Renal cortical epithelial cell (primary cell): ENCODE data around the gene DOCK7. TPM values are rescaled to one million over a fixed set of nuclear protein-coding genes. Genes with fewer than 3 reads are reported as not detected.
"Not testable (repeated sequence)": the region's sequence is repeated elsewhere in the genome, so short reads cannot be mapped to it uniquely, and the experiment has no call there.

Experiments
- DNase-seq: peaks from one replicate; pipeline ENCODE4 v3.0.0-alpha.2; 2011; ENCODE audit warnings: low read depth
- total RNA-seq: library from RNA; depleted of rRNA; stranded (reverse); fragments of >200 nt; gene quantifications from 2 replicates; pipeline ENCODE4 v1.2.3, GENCODE V29; 2014

Gene DOCK7
- total RNA-seq, 1 donor from 2014 or later, result 132 TPM

DNA sequence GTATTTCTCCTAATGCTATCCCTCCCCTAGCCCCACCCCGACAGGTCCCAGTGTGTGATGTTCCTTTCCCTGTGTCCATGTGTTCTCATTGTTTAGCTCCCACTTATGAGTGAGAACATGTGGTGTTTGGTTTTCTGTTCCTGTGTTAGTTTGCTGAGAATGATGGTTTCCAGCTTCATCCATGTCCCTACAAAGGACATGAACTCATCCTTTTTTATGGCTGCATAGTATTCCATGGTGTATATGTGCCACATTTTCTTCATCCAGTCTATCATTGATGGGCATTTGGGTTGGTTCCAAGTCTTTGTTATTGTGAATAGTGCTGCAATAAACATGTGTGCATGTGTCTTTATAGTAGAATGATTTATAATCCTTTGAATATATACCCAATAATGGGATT is 77.6 kb downstream of the DOCK7 start:
- not testable (repeated sequence) for DNase-seq

DNA sequence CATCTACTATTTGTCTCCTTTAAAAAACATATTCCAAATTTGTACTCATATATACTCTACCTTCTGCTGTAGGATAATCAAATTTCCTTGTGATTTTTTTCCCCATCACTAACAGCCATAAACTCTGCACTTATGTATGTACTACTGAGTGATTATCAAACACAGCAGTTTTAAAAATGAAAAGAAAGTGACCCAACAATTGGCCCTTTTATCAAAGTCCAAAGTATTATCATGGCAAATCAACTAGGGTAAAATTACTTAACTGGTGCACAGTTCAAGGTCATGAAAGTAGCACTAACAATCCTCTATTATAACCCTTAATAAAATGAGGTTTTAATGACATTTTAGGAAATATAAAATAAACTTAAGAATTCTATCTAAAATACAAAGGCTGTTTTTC is 79.3 kb downstream of the DOCK7 start:
- DNase-seq, result no peak

DNA sequence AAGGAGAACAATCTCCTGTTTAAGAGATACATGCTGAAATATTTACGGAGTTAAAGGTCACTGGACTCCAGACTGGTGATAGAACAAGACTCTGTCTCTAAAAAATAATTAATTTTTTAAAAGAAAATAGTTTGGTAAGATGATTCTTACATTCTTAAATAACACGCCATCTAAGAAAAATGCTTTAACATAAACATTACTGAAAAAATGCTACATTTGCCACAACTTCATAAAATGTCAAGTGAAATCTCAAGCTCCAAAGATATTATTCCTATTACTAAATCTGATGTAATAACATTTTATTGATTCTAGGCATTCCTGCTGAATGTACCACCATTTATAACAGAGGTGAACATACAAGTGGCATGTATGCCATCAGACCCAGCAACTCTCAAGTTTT is 86.7 kb downstream of the DOCK7 start:
- no peak for DNase-seq

DNA sequence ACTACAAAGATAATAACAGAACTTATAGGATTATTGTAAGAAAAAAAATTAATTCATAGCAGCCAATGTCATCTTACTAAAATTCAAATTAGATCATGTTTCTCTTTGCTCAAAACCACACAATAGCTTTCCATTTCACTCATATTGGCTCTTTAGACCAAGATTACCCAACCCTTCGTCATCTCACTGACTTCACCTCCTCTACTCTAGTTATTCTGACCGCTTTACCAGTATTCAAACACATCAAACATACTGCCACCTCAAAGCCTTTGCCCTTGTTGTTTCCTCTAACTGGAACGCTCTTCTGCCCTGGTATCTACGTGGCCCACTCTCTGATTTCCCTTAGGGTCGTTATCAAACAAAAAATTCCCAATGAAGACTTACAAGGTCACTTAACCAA is 89.1 kb downstream of the DOCK7 start:
- peak; percentile 26 for DNase-seq

DNA sequence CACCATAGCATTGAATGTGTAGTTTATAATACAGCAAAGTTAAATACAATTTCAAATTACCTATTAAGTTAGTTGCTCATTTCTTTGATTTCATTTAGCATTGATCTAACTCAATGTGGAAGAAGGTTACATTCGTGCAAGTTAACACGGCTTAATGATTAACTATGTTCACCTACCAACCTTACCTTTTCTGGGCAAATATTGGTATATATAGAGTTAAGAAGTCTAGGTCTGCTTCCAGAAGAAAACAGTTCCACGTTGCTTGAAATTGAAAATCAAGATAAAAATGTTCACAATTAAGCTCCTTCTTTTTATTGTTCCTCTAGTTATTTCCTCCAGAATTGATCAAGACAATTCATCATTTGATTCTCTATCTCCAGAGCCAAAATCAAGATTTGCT is 90.9 kb downstream of the DOCK7 start, which contains the start of gene ANGPTL3:
Gene ANGPTL3 (plus strand): TSS at position 240 of the 400 bp plus-strand sequence. CDS start 47 bp downstream, at position 287.
- DNase-seq, result peak; percentile 42

DNA sequence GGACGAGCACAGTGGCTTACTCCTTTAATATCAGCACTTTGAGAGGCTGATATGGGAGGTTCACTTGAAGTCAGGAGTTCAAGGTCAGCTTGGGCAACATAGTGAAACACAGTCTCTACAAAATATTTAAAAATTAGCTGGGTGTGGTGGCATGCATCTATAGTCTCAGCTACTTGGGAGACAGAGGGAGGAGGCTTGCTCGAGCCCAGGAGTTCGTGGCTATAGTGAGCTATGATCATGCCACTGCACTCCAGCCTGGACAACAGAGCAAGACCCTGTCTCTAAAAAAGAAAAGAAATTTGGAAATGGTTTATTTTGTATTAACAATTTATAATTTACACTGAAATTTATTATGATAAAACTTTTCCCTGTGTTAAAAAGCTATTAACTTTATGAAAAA is 92.5 kb downstream of the DOCK7 start:
- no peak for DNase-seq

DNA sequence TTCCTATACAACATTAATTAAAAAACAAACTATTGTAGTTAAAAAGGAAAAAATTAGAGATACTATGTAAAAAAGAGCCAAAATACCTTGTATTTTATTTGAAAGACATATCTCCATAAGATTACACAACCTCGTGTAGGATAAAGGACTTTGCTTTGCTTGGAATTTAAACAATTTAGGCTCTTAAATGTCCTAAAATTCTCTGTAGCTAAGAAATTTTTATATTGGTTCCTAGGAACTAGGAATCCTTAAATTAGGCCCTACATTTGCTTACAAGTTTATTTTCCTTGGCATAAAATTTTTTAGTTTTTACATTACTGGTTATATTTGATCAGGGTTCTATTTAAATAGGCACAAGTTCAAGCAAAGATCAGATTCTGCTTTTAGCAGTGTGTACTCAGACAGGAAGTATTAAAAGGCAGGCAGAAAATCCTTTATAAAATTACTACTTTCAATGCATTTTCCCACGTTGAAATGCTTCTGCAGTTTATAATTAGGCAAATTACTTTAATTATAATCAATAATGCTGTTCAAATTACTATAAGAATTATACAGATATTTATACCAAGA is 94.3 kb downstream of the DOCK7 start:
- no peak for DNase-seq

DNA sequence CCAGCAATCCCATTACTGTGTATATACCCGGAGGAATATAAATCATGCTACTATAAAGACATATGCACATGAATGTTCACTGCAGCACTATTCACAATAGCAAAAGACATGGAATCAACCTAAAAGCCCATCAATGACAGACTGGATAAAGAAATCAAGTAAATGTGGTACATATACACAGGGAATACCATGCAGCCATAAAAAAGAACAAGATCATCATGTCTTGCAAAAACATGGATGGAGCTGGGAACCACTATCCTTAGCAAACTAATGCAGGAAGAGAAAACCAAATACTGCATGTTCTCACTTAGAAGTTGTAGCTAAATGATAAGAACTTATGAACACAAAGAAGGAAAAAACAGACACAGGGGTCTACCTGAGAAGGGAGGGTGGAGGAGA is 97.2 kb downstream of the DOCK7 start:
- DNase-seq, result no peak

DNA sequence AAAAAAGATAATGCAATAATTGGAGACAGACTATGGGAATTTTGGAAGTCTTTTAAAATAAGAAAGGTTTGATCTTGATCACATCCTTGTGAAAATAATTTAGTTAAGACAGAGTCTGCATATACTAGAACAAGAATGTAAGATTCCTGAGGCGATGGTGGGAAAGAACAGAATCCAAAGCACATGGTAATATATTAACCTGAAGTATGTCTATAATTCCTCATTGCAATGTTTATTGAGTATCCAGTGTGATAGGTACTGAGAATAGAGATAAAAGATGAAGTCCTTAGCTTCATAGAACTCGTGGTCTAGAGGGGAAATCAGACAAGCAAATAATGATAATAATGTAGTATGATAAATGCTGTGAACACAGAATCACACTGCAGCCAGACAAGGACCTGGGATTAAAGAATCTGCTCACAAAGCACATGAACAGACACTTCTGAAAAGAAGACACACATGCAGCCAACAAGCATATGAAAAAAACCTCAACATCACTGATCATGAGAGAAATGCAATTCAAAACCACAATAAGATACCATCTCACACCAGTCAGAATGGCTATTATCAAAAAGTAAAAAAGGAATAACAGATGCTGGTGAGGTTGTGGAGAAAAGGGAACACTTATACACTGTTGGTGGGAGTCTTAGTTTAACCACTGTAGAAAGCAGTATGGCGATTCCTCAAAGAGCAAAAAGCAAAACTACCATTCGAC is 97.8 kb downstream of the DOCK7 start:
- no peak for DNase-seq

DNA sequence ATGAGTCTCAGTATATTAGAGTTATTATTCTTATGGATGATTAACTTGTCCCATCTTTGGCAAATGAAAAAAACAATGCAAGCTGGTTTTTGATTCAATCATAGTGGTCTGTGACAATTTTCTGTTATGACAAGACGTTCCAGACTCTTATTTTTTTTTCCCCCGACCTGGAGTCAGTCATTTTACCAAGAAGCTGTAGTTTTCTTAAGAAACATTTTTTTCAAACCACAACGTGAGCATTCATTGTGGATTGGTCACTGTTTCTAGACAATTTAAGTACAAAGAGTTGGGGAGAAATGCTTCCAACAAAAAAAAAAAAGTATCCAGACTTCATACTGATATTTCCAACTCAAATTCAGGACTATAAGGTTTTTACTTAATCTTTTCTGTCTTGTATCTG is 98.9 kb downstream of the DOCK7 start:
- peak; percentile 2 for DNase-seq

DNA sequence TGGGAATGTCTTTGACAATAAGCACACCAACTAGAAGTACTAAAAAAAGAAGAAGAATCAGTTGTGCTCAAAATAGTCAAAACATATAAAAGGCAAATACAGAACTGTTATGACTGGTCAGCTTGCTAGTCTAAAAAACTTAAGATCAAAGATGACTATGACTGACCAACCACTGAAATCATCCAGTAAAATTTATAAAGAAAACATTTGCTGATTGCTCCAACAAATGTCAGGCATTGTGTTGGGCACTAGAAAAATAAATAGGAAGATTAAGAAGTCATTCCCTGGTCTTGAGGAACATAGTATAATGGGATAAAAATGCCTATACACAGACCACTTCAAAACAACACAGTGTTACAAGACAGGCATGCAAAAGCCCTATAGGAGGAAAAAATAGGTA is 100.2 kb downstream of the DOCK7 start:
- DNase-seq, result no peak

DNA sequence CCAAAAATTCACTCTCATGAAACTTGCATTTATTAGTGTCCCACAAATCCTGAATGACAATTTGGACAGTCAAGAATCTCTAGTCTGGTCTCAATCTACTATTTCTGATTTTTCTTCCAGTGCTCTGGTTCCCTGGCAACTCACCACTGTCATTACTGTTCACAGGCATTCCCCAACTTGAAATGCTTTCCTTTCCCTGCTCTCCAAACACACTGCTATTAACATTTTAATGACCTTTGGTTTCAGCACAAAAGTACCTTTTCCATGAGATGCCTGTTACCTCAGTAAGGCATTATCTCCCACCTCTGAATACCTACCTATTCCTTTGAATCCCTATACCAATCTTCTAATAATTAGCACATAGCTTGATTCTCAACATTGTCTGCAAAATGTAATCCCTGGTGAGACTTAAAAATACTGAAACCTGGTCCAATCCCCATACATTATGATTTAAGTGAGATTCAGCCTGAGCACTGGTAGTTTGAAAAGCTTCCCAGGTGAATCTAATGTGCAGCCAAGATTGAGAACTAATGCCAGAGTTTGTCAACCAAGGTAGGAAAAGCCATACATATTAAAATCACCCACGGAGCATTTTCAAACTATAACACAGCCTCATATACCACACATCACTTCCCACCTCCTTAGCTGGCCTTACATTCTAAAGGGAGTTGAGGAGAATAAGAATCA is 102.6 kb downstream of the DOCK7 start:
- peak; percentile 4 for DNase-seq

DNA sequence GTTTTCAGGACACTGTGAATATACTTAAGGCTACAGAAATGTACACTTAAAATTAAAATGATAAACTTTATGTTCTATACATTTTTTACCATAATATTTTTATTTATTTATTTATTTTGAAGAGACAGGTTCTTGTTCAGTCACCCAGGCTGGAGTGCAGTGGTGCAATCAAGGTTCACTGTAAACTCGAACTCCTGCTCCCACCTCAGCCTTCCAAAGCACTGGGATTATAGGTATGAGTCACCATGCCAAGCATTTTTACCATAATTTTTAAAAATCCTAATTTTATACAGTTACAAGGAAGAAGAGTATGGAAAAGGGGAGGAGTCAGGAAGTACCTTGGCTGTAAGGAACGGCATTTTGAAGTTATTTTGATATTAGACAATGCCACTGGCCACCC is 114.5 kb downstream of the DOCK7 start:
- DNase-seq, result no peak

DNA sequence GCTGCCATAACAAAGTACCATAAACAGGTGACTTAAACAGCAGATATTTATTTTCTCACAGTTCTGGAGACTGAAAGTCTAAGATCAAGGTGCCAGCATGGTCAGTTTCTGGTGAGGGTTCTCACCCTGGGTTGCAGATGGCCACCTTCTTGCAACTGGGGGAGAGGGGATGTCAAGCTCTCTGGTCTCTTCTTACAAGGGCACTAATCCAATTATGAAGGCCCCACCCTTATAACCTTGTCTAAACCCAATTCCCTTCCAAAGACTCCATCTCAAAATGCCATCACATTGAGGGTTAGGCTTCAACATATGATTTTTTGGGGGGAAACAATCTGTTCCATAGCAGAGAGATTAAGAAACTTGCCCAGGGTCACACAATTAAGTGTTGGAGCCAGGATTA is 115.7 kb downstream of the DOCK7 start:
- no peak for DNase-seq

DNA sequence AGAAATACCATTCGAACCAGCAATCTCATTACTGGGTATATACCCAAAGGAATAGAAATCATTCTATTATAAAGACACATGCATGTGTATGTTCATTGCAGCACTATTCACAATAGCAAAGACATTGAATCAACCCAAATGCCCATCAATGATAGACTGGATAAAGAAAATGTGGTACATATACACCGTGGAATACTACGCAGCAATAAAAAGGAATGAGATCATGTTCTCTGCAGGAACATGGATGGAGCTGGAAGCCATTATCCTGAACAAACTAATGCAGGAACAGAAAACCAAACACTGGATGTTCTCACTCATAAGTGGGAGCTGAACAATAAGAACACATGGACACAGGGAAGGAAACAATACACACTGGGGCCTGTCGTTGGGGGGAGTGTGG is 116.7 kb downstream of the DOCK7 start:
- not testable (repeated sequence) for DNase-seq

DNA sequence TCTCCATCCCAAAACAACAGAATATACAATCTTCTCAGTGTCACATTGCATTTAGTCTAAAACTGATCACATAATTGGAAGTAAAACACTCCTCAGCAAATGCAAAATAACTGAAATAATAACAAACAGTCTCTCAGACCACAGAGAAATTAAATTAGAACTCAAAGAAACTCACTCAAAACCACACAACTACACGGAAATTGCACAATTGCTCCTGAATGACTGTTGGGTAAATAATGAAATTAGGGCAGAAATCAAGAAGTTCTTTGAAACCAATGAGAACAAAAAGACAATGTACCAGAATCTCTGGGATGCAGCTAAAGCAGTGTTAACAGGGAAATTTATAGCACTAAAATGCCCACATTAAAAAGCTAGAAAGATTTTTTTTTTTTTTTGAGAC is 120.3 kb downstream of the DOCK7 start:
- DNase-seq, result not testable (repeated sequence)

DNA sequence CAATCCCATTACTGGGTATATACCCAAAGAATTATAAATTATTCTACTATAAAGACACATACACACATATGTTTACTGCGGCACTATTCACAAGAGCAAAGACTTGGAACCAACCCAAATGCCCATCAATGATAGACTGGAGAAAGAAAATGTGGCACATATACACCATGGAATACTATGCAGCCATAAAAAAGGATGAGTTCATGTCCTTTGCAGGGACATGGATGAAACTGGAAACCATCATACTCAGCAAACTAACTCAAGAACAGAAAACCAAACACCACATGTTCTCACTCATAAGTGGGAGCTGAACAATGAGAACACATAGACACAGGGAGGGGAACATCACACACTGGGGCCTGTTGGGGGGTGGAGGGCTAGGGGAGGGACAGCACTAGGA is 121.0 kb downstream of the DOCK7 start:
- not testable (repeated sequence) for DNase-seq

DNA sequence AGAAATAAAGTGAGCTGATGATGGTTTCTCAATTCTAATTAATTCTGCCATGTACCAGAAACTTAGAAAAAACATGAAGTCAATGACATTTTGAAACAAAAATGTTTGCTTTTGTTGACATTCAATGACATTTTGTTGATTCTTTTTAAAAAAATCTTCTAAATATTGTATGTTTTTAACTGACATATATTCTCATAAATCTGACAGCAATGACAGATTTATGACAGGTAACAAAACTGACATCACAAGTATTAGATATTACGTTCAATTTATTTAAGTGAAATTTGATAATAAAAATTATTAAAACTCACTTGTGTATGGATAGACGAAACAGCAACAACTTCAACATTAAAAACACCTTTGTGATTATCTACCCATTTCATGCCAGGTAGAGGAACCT is 126.9 kb downstream of the DOCK7 start:
- no peak for DNase-seq

DNA sequence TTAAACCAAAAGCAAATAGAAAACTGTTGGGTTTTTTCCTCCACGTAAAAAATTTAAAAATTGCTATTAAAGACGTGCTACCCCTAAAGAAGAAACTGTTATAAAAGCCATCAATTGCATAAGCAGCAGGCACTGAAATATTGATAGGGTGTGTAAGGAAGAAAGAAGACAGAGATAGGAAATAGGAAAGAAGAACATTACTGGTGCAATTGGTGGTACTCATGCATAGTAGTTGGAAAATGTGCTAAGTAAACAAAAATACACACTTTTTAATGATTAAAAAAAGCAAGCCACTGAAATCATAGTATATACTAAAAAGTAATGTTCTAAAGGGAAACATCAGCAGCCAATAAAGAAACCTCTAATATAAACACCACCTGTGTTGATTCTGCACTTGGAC is 143.6 kb downstream of the DOCK7 start:
- DNase-seq, result no peak

DNA sequence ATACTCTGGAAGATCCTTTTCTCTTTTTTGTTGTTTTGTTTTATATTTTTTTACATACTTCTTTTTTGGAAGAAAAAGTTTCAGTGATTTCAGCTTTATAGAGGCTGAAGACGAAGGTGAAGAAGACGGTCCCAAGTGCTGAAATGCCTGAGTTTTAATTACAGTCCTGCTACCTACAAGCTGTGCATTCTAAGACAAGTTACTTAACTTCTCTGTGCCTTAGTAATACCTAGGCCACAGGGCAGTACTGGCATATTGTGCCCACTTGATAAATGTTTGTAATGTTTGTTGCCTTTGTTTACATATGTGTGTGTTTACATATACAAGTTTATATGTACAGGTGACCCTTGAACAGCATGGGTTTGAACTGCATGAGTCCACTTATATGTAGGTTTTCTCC is 147.1 kb downstream of the DOCK7 start:
- DNase-seq, result no peak

DNA sequence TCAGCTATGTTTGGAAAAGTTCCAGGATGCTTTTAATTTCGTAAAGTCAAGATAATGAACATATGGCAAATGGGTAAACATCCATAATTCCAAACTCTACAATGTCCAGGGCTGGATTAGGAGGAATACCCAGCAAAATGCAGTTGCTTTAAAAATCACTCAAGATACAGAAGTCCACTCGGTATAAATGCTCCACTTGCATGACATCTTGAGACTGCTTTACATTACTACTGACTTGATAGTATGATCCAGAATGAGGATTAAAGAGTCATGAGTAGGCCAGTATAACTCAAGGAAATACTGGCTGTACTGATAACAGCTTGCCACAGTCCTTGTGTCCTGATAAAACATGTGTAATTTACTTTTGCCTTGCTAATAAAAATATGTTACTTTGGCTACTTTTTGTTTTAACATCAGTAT is 149.1 kb downstream of the DOCK7 start:
- no peak for DNase-seq

DNA sequence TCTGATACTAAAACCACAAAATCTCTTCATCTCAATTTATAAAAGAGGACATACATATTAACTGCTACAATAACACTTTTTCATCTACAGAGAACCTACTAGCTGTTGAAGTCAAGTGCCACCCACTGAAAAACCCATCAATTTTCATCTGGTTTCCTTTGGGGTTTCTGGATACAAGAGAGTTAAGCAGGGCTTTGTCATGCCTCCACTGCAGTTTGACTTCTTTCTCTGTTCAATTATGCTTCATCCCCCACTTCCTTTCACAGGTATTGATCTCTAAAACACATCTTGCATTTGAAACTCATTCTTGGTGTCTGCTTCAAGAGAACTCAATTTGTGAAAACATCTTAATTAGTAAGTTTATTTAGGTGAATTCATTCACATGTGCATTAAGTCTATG is 151.3 kb downstream of the DOCK7 start:
- no peak for DNase-seq

DNA sequence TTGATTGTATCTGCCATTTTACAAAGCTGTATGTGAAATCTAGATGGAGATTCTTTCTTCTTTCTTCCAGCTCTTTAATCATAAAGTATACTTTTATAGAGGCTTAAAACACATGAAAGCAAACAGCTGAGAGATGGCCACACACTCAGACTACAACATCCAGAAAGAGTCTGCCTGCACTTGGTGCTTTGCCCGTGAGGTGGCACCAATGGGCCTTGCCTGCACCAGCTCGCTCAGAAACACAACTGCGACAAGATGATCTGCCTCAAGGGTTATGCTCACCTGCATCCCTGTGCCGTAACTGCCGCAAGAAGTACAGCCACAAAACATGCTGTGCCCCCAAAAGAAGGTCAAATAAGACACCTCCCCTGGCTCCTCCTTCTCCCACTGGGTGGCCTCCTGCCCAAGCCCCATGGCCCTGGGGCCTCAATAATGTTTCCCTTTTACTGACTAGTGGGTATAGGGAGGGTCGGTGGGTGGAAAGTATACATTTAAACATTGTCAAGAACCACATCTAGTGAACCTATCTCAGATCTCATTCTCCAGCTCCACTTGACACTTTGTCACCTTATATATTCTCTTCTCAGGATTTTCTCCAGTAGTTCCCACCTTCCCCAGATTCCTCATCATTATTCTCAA is 157.6 kb downstream of the DOCK7 start:
- peak; percentile 46 for DNase-seq
